Fibroblast of pulmonary artery (primary cell): ENCODE measurements around the gene NEURL3.

Source experiments
- DNase-seq: peaks from one replicate; pipeline ENCODE4 v3.0.0-alpha.2; 2010; ENCODE audit warnings: low read depth
- H3K4me3 ChIP-seq: replicated peaks from 2 replicates; pipeline ENCODE4 v1.5.1; 2011; ENCODE audit warnings: low read depth, mild to moderate bottlenecking, control low read depth, low read length, moderate library complexity
- TF ChIP-seq, protein P1 (sequence below): IDR thresholded peaks from 2 replicates; pipeline ENCODE4 v1.5.1; 2011; ENCODE audit warnings: mild to moderate bottlenecking, control low read depth, low read length, inconsistent platforms; ENCODE audit errors: missing control alignments

The NEURL3 gene

DNA sequence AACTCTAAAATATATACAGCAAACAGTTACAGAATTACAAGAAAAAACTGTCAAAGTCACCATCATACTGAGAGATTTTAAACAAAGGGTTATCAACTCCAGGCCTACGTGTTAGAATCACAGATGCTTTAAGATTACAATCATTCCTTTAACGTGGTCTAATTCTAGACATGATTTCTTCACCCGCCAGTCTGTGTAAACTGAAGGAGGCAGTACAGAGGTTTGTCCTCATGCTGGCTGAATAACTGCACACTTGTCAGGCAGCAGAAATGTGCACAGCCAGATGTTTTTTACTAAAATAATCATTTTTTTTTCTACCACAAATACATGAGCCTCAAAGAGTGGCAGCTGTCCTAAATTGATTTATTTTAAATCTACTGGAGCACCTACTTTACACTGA, 15.5 kb upstream of the NEURL3 start:
- no peak for DNase-seq
- H3K4me3 ChIP-seq, result no peak overlapping the region
- TF ChIP-seq, protein P1, sequence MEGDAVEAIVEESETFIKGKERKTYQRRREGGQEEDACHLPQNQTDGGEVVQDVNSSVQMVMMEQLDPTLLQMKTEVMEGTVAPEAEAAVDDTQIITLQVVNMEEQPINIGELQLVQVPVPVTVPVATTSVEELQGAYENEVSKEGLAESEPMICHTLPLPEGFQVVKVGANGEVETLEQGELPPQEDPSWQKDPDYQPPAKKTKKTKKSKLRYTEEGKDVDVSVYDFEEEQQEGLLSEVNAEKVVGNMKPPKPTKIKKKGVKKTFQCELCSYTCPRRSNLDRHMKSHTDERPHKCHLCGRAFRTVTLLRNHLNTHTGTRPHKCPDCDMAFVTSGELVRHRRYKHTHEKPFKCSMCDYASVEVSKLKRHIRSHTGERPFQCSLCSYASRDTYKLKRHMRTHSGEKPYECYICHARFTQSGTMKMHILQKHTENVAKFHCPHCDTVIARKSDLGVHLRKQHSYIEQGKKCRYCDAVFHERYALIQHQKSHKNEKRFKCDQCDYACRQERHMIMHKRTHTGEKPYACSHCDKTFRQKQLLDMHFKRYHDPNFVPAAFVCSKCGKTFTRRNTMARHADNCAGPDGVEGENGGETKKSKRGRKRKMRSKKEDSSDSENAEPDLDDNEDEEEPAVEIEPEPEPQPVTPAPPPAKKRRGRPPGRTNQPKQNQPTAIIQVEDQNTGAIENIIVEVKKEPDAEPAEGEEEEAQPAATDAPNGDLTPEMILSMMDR, result no peak

GRCh38 chr2:96520231-96520630, 15.1 kb upstream of the NEURL3 start:
- TF ChIP-seq, protein P1, result no peak
- DNase-seq, result no peak
- no peak overlapping the region for H3K4me3 ChIP-seq

- TF ChIP-seq, protein P1, result no peak
- H3K4me3 ChIP-seq, result no peak overlapping the region
- no peak for DNase-seq
Observed at GRCh38 chr2:96517079-96517478, 11.9 kb upstream of the NEURL3 start.

DNA sequence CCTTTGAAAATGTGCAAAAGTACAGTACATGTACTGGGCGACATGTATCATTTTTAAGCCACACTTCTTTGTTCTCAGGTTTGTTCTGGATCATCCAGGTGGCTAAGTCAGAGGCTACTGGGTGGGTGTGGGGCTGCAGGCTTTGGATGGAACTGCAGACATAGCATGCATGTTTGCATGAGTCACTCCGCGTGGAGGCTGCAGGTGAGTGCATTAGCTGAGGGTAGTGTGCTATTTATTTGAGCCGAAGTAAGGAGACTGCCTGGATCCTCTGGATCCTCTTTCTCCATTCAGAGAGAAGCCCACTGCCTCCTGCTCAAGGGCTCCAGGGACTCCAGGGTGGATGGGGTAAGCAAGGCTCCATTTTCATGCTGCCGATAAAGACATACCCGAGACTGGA, 9.4 kb upstream of the NEURL3 start:
- TF ChIP-seq, protein P1, result no peak
- no peak overlapping the region for H3K4me3 ChIP-seq
- no peak for DNase-seq

GRCh38 chr2:96512341-96512740, 7.2 kb upstream of the NEURL3 start:
- TF ChIP-seq, protein P1, result no peak
- H3K4me3 ChIP-seq, result no peak overlapping the region
- DNase-seq, result no peak

DNA sequence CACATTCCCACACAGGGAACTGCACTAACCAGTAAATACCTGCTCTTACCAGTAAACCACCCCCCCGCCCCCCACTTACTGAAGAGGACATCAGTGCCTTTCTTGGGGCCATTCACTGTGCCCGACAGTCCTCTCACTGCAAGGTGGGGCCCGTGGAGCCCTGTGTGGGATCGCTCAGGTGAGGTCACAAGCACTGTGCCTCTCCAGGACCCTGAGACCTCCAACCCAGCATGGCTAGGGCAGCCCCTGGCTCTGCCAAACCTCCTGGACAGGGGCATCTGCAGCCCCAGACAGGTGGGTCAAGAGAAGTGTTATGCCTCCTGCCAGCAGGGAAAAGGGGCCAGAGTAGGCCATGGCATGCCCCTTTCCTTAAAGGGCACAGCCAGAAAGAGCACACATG, 6.7 kb upstream of the NEURL3 start:
- DNase-seq, result no peak
- H3K4me3 ChIP-seq, result no peak overlapping the region
- TF ChIP-seq, protein P1, result no peak

- TF ChIP-seq, protein P1, result no peak
- DNase-seq, result no peak
Observed at GRCh38 chr2:96510931-96511595, 5.9 kb upstream of the NEURL3 start.

More at GRCh38 chr2:96510931-96511595, 5.9 kb upstream of the NEURL3 start:
- H3K4me3 ChIP-seq, result no peak overlapping the region
